NCI-H774 (cell line): Measurements from ENCODE around the gene HAL.
A peak's percentile ranks its signal among the peaks of the same experiment; 100 is the strongest.

Source experiments
- DNase-seq: peaks from one replicate; lab custom pipeline; 2025; lab: John Stamatoyannopoulos, UW

The HAL gene

GRCh38 chr12:96014943-96015599 is 18.9 kb upstream of the HAL start:
- DNase-seq: no peak

DNA sequence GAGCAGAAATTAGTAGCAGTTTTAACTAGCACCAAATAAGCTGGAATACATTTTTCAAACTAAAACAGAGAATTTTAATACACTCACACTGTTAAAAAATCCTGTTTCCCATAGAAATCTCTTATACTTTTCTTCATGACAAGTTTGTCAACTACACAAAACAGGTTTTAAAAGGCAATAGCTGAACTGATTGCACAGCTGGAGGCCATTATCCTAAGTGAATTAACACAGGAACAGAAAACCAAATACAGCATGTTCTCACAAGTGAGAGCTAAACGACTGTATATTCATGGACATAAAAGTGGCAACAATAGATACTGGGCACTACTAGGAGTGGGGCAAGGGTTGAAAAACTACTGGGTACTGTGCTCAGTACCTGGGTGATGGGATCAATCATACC is 11.6 kb upstream of the HAL start:
- peak; percentile 53 for DNase-seq

GRCh38 chr12:96006727-96007126 is 10.6 kb upstream of the HAL start:
- DNase-seq: no peak

GRCh38 chr12:96000858-96001257 is 4.7 kb upstream of the HAL start:
- no peak for DNase-seq

DNA sequence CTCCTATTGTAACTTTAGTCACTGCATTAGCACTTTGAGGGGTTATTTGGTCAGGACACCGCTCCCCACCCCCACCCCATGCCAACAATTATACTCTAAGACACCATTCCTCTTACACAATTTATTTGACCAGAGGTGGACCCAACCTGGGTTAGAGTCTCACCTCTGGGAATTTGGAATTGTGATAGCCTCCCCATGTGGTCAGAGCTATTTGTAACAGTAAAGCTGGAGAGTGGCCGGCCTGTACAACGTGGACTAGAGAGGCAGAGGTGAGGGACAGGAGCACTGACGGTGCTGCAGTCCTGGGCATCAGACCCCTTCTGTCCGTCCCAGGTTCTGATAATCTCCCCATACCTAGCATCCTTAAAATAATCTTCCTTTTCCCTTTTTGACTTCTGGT is 3.3 kb upstream of the HAL start:
- DNase-seq: no peak

- DNase-seq: peak; percentile 11
Measured at GRCh38 chr12:95998611-95999286, 2.6 kb upstream of the HAL start.

DNA sequence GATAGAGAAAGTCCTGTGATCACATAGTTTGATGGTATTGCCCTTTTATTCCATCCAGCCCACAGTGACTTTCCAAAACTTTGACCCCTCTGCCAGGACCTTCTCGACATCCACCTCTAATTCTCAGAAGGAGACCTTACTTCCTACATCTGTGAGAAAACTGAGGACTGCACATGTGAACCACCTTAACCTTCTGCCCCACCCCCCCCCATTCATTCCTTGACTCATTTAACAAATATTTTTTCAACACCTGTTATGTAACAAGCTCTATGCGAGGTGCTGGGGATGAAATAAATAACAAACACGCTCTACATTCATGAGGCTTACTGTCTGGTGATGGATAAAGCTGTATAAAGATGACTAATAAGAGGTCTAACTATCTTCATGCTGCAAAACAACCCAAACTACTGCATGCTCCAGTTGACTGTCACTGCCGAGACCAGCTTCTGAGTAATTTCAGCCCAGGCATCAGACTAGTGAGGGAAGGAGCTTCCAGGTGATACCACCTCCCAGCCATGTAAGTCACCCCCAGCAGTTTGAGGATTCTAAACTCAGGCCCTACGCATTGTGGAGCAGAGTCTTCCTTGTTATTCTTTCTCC is 1.9 kb upstream of the HAL start:
- DNase-seq: no peak

- no peak for DNase-seq
Measured at GRCh38 chr12:95997276-95997675, 1.1 kb upstream of the HAL start.

GRCh38 chr12:95995238-95996031 is 709 bp downstream of the HAL start:
- DNase-seq: no peak

- DNase-seq: no peak
Measured at GRCh38 chr12:95994476-95994875, 1.7 kb downstream of the HAL start.

GRCh38 chr12:95993907-95994306 is 2.2 kb downstream of the HAL start:
- DNase-seq: no peak

DNA sequence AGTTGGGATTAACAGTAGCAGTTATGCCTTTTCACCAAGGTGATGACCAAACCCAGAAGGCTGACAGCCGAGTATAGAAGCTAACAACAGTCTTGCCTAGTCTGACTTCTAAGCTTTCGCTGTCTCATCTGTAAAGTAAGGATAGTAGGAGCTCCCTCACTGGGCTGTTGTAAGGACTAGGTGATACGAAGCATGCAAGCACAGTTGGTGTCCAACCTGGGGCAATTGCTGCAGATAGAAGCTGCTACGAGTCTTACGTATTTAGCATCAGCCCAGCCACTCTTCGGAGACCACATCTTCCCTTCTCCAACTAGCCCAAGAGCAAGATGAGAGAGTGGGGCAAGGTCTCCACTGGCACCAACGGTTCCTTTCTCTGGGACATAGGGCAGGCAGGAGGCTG is 6.0 kb downstream of the HAL start:
- DNase-seq: no peak

DNA sequence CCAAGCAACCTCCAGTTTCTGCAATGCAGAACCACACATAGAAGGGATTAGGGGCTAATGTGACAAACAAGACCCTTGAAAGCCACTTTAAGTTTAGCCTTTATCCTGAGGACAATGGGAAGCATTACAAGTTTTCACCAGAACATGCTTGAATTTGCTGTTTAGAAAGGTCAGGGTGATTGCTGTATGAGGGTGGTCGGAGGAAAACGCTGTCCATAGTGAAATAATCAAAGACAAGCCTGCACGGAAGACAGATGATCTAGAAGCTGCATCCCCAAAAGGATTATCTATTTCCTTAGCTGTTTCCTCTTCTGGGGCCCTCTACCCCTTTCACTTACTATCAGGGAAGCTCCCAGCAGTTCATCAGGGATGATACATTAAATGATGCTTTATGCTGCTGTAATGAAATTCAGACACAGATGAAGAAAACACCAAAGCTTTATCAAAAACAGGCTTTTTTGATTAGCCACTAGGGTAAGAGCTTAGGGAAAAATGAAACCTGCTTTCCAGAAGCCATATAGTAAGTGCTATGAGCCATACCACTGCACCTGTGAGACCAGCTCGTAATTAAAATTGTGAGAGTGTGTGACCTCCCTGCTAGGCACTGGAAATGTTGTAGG is 6.5 kb downstream of the HAL start:
- no peak for DNase-seq

- DNase-seq: no peak
Measured at GRCh38 chr12:95988506-95989275, 7.5 kb downstream of the HAL start.

DNA sequence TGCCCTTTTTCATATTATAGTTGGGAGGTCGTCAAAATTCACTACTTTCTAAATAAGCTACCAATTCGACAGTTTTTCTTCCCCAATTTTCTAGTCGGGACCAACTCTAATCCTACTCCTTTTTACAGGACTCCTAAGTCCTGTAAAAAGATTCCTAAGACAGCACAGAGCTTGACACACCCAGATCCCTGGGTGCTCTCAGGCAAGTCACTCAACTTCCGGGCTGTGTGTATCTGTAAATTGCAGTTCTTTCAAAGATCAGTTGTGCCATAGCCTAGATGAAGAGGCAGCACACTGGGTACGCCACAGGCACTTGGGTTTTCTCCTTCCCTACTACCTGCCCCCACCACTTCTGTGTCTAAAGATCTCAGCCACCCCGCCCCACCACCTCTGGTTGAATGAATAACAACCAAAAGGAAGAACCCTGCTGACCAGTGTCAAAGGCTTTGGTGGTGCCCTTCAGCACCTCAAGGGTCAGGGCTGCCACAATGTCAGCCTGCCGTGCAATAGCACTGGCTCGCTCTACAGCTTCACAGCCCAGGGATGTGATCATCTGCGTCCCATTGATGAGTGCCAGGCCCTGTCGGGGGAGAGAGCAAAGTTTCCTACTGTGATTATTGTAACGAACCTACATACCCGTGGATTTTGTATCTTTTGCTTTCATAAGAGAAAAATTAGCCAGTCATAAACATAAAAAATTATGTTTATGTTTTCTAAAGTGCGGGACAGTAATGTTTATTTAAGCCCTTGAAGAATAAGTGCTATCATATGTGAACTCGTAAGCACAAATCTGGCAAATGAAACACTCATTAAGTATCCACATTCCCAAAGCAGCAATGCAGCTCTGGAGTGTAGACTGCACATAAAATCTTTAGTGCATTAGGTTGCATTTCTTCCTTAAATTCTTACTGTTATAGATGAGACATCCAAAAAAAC is 9.2 kb downstream of the HAL start:
- DNase-seq: no peak

- no peak for DNase-seq
Measured at GRCh38 chr12:95984682-95985081, 11.5 kb downstream of the HAL start.

DNA sequence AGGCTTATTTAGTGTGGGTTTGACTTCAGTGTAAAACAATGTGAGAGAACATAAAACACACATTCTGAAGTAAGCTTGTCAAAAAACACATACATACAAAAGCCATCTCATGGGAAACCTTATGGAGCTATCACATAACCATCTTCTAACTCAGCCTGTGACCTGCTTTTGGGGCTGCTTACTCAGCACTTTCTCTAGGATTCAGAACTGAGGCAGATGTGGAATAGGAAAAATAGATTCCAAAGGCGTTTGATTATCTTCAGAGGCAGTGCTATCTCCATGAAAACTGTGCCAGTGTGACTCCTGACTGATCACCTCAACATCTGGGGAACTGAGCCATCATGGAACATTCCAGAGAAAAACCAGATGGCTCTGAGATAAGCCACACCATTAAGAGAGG is 13.5 kb downstream of the HAL start:
- DNase-seq: no peak

DNA sequence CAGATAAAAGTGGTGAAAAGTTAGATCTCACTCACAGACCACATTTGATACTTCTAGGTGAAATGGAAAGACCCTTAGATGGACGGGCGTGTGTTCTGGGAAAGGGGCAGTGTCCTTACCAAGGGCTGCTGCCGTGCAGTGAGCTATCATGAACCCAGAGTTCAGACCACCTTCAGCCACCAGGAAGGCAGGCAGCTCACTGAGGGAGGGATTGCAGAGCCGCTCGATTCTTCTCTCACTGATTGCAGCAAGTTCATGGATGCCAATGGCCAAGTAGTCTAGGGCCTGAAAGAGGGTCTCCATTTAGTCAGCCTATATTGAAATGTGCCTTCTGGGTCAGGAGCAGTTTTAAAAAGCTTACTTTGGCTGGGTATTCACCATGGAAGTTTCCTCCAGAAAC is 15.7 kb downstream of the HAL start:
- no peak for DNase-seq

DNA sequence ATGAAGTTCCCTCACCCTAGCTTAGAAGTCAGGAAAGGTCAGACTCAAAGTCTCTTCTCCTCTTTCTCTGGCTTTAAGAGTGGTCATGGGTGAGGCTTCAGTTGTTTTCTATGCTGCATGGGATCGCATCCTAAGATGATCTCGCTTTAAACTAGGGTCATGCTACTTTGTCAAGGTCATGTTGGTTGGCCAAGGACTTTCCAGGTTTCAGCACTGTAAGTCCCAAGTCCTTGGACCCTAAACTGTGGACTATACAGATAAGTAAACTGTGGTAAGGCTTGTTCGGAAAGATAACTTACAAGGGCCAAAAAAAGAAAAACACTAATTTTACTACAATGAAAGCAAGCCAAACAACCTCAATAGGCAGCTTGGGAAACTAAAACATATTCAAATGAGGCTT is 17.4 kb downstream of the HAL start:
- DNase-seq: no peak

- DNase-seq: no peak
Measured at GRCh38 chr12:95978351-95978750, 17.8 kb downstream of the HAL start.
